Amniotic epithelial cell (primary cell): ENCODE measurements around the gene PI4KA.

Experiments
- DNase-seq: peaks from one replicate; pipeline ENCODE4 v3.0.0-alpha.2; 2010; ENCODE audit warnings: low read depth

The PI4KA gene

GRCh38 chr22:20793748-20794649 lies 64.6 kb downstream of the PI4KA start:
- DNase-seq, result no peak

- peak; percentile 55 for DNase-seq
These were observed 65.5 kb downstream of the PI4KA start for GRCh38 chr22:20792966-20793728.

- no peak for DNase-seq
These were observed 66.2 kb downstream of the PI4KA start for GRCh38 chr22:20792221-20792965.

GRCh38 chr22:20788627-20789344 lies 69.8 kb downstream of the PI4KA start:
- DNase-seq, result no peak

- no peak for DNase-seq
These were observed 70.6 kb downstream of the PI4KA start for GRCh38 chr22:20787746-20788626.

- DNase-seq, result no peak
These were observed 71.4 kb downstream of the PI4KA start for GRCh38 chr22:20787223-20787622.

GRCh38 chr22:20786536-20786979 lies 72.1 kb downstream of the PI4KA start:
- DNase-seq, result no peak

GRCh38 chr22:20786048-20786447 lies 72.6 kb downstream of the PI4KA start:
- DNase-seq, result no peak

GRCh38 chr22:20785415-20785814 lies 73.2 kb downstream of the PI4KA start:
- DNase-seq, result no peak

- DNase-seq, result peak; percentile 64
These were observed 74.5 kb downstream of the PI4KA start for GRCh38 chr22:20783844-20784723.

- no peak for DNase-seq
These were observed 75.3 kb downstream of the PI4KA start for GRCh38 chr22:20783300-20783673.

- no peak for DNase-seq
These were observed 75.9 kb downstream of the PI4KA start for GRCh38 chr22:20782596-20783299.

GRCh38 chr22:20782083-20782482 lies 76.5 kb downstream of the PI4KA start:
- no peak for DNase-seq

- DNase-seq, result peak; percentile 78
These were observed 77.2 kb downstream of the PI4KA start for GRCh38 chr22:20781272-20781990.

GRCh38 chr22:20779818-20780158 lies 78.8 kb downstream of the PI4KA start:
- DNase-seq, result peak; percentile 88

- DNase-seq, result no peak
These were observed 79.4 kb downstream of the PI4KA start for GRCh38 chr22:20779014-20779817.

GRCh38 chr22:20777420-20778177 lies 81.0 kb downstream of the PI4KA start:
- peak; percentile 99 for DNase-seq
